NK-92 (cell line): ENCODE data around the gene EIF3A.
"Not testable (repeated sequence)": the region's sequence is repeated elsewhere in the genome, so short reads cannot be mapped to it uniquely, and the experiment has no call there.

Experiments
- DNase-seq: peaks from one replicate; lab custom pipeline; 2025; ENCODE audit not compliant: unreplicated experiment; lab: John Stamatoyannopoulos, UW

The EIF3A gene

DNA sequence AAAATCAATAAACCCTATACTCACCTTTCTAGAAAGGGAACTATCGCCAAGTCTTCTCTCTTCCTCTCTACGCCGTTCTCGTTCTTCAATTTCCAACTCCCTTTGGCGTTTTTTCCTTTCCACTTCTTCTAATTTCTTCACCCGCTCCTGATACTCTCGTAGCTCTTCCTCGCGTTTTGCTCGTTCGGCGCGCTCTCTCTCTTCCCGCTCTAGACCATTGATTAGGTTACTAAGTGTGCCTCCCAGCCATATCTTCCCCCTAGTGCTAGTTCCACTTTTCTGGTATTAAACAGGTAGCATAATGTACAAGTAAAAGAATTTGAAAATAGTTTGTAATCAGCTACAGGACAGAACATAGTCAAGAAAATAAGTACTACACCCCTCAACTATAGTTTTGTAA, 30.8 kb downstream of the EIF3A start:
- no peak for DNase-seq

DNA sequence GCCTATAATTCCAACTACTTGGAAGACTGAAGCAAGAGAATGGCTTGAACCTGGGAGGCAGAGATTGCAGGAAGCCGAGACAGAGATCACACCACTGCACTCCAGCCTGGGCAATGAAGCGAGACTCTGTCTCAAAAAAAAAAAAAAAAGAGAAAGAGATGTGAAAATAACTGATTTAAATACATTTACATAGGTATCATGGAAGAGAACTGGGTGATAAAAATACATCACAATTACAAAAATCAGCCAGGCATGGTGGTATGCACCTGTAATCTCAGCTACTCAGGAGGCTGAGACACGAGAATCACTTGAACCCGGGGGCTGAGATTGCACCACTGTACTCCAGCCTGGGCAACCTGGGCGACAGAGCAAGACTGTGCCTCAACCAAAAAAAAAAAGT, 31.3 kb downstream of the EIF3A start:
- no peak for DNase-seq

DNA sequence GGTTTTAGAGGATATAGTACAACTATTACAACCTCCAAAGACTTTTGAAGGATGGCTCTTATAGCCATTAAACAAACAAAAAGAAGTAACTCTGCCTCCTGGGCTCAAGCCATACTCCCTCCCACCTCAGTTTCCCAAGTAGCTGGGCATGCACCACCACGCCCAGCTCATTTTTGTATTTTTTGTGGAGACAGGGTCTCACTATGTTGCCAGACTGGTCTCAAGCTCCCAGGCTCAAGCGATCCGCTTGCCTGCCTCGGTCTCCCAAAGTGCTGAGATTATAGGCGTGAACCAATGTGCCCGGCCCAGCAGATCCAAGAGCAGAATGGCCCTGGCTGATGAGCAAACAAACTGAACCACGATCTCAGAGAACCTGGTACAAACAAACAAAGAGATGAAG, 35.1 kb downstream of the EIF3A start:
- DNase-seq = no peak

DNA sequence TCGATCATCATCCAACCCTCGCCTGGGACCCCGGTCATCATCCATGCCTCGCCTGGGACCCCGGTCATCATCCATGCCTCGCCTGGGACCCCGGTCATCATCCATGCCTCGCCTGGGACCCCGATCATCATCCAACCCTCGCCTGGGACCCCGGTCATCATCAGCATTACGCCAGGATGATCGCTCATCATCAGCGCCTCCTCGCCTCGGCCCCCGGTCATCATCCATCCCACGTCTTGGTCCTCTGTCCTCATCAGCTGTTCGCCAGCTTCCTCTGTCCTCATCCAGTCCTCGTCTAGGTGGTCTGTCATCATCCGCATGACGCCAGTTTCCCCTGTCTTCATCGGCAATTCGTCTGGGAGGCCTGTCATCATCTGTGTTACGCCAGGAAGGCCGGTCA, 38.4 kb downstream of the EIF3A start:
- no peak for DNase-seq

DNA sequence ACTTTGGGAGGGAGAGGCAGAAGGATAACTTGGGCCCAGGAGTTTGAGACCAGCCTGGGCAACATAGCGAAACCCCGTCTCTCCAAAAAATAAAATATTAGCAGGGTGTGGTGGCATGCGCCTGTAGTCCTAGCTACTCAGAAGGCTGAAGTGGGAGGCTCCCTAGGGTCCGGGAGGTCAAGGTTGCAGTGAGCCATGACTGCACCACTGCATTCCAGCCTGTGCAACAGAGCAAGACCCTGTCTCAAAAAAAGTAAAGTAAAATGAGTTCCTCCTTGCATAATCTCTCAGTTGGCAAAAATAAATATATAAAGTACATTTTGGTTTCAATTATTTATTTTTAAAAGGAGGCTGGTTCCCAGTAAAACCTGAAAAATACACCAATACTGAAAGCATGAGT, 39.3 kb downstream of the EIF3A start:
- no peak for DNase-seq

DNA sequence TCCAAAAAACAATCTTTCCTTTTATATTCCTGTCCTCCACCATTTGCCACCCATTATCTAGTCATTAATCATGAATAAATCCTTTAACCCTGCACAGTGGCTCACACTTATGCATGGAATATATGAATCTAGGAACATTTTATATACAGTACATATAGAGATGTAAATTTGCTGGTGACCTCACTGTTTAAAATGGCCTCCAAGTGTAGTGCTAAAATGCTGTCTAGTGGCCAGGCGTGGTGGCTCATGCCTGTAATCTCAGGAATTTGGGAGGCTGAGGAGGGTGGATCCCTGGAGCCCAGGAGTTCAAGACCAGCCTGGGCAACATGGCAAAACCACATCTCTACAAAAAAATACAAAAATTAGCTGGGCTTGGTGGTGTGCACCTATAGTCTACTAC, 41.5 kb downstream of the EIF3A start:
- DNase-seq = no peak

DNA sequence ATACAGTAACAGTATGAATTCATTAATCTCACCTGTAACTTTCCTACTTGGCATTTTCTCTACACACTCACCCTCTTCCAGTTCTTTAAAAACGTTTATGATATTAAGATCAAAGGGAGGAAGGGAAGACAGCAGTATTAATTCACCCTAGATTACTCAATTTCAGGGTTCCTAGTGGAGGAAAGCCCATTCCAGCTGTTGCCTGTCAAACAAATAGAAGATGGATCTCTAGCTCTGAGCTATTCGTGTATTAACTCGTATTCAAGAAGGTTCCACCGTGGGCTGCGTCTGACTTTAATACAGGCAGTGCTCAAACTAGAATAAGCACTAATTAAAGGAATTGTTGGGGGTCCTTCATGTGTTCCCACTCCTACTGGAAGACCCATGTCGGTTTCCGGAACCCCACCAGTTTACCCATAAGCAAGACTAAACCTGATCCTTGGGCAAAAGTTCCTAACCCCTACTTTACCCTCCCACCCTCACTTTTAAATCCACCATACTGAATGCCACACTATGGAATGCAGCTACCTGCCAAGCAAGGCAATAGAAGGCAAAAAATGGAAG, 49.0 kb downstream of the EIF3A start:
- DNase-seq = no peak

DNA sequence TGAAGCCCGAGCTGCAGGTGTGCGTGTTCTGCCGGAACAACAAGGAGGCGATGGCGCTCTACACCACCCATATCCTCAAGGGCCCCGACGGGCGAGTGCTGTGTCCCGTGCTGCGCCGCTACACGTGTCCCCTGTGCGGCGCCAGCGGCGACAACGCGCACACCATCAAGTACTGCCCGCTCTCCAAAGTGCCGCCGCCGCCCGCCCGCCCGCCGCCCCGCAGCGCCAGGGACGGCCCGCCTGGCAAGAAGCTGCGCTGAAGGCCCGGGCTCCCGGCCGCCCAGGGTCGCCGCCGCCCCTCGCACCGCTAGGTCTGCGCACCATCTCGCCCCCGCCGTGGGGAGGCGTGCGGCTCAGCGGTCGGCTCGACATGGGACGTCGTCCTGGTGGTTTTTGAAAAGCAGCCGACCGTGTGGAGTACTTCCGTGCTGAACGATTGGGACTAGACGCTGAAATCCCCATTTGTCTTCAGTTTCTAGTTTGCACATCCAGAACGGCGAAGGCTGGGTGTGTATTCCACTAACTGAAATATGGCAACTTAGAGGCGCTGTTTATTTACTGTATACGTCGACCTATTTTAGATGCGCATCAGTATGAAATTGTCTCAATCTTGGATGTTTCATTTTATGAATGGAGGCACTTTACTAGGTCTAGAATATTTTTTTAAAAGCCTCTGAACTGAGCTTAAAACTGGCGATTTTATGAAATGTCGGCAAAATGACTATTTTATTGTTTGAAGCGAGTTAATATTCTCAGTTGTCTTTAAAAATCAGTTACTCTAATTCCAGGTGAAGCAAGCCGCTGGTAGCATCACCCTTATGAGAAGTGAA, 50.0 kb downstream of the EIF3A start:
- no peak for DNase-seq

DNA sequence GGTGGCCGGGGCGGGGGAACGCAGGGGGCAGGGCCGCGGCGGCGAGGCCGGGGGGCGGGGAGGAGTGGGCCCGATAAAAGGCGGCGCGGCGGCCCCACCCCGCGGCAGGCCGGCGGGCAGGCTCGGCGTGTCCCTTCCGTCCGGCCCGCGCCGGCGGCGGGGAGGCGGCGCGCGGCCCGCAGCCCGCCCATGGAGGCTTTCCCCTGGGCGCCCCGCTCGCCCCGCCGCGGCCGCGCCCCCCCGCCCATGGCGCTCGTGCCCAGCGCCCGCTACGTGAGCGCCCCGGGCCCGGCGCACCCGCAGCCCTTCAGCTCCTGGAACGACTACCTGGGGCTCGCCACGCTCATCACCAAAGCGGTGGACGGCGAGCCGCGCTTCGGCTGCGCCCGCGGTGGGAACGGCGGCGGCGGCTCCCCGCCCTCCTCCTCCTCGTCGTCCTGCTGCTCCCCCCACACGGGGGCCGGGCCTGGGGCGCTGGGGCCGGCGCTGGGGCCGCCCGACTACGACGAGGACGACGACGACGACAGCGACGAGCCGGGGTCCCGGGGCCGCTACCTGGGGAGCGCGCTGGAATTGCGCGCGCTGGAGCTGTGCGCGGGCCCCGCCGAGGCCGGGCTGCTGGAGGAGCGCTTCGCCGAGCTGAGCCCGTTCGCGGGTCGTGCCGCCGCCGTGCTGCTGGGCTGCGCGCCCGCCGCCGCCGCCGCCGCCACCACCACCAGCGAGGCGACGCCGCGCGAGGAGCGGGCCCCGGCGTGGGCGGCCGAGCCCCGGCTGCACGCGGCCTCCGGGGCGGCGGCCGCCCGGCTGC, 50.8 kb downstream of the EIF3A start, which contains the start of gene NANOS1:
Gene NANOS1, plus strand, starts transcription at position 102 of the 808 bp plus-strand sequence. Its CDS starts 88 bp downstream, at position 190.
- no peak for DNase-seq

DNA sequence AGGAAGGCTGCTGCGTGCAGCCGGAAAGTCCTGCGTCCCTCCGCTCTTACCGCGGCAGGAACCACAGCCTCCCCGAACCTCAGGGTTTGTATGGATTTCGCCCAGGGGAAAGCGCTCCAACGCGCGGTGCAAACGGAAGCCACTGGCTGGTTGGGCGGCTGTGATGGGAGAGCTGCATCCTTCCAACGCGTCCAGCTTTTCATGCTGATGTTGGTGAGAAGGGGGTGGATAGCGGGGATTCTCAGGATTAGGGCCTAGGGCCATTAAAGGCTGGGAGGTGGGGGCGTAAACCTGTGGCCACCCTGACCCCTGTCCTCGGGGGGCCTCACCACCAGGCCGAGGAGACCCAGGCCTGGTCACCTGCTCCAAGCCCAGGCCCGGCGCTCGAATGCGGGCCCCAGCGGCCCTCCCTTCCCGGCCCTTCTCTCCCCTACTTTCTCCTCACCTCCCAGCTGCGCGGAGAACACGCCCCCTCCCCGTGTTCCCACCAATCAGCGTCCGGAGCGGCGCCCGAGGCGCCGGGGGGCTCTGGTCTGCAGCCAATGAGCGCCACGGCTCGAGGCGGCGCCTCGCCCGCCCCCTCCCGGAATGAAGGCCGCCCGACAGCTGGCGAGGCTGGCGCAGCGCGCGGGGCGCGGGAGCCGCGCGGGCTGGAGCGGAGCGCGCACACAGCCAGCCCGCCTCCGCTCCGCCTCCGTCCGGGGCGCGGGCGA, 51.6 kb downstream of the EIF3A start:
- DNase-seq = no peak

DNA sequence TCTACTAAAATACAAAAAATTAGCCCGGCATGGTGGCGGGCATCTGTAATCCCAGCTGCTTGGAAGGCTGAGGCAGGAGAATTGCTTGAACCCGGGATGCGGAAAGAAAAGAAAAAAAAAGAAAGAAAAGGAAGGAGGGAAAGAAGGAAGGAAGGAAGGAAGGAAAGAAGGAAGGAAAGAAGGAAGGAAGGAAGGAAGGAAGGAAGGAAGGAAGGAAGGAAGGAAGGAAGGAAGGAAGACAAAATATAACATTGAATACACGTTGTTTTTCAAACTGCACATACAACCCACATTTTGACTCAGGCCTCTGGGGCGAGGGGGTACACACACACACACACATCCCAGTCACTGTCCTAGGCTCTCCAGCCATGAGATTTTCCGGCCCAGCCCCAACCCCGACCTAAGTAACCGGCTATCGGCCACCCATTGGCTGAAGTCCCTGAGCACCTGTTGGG, 52.1 kb downstream of the EIF3A start:
- not testable (repeated sequence) for DNase-seq

DNA sequence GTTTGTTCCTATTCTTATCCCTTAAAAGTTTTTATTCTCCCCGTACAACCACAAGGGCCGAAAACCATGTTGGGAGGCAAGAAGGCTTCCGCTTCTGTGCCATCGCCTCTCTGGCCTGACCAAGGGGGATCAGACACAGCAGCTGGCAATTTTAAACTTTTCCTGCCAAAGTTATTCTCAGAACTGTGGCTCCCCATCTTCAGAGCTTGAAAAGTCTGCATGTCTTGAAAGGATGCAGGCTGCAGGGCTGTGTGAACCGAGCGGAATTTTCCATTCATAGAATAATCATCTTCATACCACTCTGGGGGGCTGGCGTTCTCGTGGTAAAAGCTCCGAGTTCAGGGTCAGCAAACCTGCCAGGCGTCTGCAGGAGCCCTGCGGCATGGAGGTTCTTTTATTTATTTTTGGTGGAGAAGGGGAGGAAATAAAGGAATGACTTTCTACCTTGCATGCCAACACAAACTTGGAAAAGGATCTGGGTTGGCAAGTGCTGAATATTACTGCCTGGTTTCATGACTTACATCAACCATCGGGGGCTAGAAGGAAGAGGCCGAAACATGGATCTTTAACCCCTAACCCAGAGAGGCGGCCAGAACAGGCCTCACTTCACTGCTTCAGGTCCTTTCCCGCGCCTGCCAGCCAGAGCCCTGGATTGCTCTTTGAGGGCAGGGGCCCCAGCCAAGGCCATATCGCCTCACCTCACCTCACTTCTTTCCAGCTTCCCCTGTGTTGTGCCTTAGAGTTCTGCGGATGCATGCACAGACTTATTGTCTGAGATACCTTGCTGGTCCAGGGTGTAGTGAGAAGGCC, 54.1 kb downstream of the EIF3A start:
- no peak for DNase-seq

DNA sequence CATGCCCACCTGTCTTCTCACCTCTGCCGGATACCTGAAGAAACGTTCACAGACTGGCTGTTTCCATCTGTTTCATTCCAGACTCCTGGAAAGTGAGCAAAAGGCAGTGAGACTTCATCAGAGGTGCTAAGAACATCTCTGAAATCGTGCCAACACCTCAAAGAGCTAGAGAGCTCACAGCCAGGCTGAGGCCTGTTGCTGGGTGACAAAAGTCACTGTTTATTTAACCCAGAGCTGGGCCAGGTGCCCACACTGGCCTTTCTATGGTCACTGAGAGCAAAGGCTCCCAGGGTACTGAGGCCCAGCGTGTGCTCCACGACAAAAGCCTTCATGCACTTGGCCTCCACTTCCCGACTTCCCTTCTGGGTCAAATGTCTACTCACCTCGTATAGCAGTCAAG, 54.8 kb downstream of the EIF3A start:
- no peak for DNase-seq

DNA sequence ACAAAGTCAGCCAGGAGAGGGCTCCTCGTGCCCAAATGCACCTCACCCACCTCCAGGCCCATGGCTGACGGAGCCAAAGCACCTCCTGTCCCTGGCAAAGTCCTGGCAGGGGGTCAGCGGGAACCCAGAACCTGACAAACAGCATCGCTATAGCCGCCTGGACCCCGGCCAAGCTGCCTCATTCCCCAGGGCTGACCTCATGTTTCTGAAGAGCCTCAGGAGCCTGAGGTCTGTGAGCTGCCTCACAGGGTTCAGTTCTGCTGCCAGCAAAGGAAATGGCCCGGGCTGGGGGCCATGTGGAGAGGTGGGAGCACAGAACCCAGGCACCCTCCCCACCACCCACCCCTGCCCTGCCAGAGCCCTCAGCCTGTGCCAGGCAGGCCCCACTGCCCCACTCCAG, 55.3 kb downstream of the EIF3A start:
- DNase-seq = no peak

DNA sequence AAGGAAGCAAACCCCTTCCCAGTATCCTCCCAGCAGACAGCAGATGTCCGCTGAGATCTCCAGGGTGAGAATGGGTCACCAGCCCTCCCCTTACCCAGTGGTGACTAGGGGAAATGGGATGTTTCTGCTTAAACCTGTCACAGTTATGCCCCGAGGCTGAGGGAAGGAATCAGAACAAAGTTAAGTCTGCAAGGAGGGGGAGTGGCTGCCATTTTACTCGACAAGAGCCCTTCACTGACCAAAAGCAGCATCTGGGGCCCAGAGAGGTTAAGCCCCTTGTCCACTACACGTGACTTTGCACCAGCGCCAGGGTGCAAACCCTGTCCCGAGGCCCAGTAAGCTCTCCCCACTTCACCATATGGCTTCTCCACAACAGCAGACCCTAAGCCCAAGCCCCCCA, 55.7 kb downstream of the EIF3A start:
- DNase-seq = no peak

DNA sequence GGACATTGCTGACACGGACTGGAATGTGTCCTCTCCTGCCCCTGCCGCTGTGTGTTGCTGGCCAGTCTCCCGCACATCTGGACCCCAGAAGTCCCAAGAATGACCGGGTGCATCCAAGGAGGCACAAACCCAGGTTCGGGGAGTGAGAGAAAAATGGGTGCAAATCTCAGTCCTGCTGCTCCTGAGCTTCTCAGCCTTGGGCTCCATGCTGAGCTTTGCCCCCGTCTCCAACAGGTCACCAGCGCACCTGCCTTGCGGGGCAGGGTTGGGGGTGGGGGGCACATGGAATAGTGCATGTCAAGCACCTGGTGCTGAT, 57.1 kb downstream of the EIF3A start:
- DNase-seq = no peak

DNA sequence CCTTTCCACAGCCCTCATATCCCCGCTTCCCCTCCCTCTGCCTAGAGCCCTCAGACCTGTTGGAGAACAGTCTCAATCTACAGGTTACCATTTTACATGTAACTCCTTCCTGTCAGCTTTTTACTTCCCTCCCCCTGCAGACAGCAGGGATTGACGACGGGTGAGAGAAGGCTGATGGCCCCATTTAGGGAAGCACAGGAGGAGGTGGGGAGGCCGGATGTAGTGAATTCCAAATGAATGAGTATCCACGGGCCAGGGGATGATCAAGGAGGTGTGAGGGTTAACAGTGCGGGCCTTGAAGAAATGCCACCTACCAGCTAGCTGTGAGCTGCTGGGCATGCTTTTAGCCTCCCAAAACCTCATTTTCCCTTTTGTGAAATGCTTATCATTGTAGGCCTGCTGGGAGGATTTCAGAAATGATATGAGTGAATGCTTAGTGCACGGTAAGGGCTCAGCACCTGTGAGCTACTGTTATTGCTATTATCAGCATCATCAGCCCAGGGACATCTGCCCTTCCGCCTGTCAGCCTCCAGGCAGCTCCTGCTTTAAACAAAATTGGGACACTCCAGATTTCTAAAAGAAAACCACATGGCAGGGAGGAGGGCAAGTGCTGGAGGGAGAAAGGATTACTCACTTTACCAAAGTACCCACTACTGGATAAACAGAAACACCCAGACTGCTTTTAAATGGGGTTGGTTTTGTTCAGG, 57.6 kb downstream of the EIF3A start:
- no peak for DNase-seq

DNA sequence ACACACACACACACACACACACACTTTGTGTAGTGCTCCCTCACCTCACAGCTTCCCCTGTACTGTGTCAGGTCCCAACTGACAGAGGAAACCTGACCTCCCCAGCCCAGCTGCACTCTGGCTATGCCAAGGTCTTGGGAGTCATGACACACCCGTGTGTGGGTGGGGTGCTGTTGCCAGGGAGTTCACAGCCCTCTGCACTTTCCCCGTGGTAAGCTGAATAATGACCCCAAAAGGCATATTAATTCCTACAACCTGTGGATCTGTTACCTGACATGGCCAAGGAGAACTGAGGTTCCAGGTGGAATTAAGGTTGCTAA, 60.0 kb downstream of the EIF3A start:
- no peak for DNase-seq

DNA sequence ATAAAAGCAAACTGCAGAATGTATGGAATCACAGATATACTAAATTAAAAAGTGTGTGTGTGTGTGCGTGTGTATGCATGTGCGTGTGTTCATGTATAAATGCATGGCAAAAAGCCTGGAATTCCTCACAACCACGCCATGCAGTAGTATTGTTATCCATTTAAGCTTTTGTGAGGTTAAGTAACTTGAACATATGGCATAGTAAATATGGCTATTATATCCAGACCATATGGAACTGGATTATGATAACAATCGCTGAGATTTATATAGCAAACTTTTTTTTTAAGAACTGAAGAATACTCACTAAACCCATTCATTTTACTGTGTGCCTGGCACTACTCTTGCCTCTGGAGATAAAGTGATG, 73.4 kb downstream of the EIF3A start:
- DNase-seq = no peak
